ENCODE data around the gene FAM149A.
A peak's percentile ranks its signal among the peaks of the same experiment; 100 is the strongest.

FAM149A gene

GRCh38 chr4:186104114-186104889 is at the start of gene FAM149A:
TSS of gene FAM149A (plus strand) at chr4:186104704.
- TF ChIP-seq CTCF (IDR thresholded peaks at IDR 0.05; ENCODE audit: unreplicated experiment in 3 of 3) = no peak
- H3K27me3 Mint-ChIP-seq (ENCODE audit: low read depth) = peaks cover 61% of the 10 kb centered on the region
- peak within 1 kb of the TSS; percentile 85 to 93 (median 91) for H3K4me3 Mint-ChIP-seq
- H3K9me3 Mint-ChIP-seq = no peaks in the 10 kb centered on the region
- H3K36me3 Mint-ChIP-seq (ENCODE audit: low read depth) = no peaks in the 10 kb centered on the region
- H3K4me1 Mint-ChIP-seq = peaks cover 7% of the 10 kb centered on the region
- peak within 1 kb of the TSS; percentile 73 to 82 (median 80) for H3K27ac Mint-ChIP-seq

GRCh38 chr4:186058253-186058979 is 46.1 kb upstream of the FAM149A start:
- peaks cover 19% of the 10 kb centered on the region for H3K9me3 Mint-ChIP-seq
- H3K4me3 Mint-ChIP-seq = no peak overlapping the region
- H3K36me3 Mint-ChIP-seq (ENCODE audit: low read depth) = peaks cover 8% of the 10 kb centered on the region
- H3K27me3 Mint-ChIP-seq (ENCODE audit: low read depth) = no peaks in the 10 kb centered on the region
- TF ChIP-seq CTCF (IDR thresholded peaks at IDR 0.05; ENCODE audit: unreplicated experiment in 3 of 3) = no peak
- H3K27ac Mint-ChIP-seq = no peak overlapping the region
- H3K4me1 Mint-ChIP-seq = peaks cover 4% of the 10 kb centered on the region

- peaks cover 19% of the 10 kb centered on the region for H3K9me3 Mint-ChIP-seq
- peaks cover 4% of the 10 kb centered on the region for H3K4me1 Mint-ChIP-seq
- H3K4me3 Mint-ChIP-seq = no peak overlapping the region
- no peak for TF ChIP-seq CTCF (IDR thresholded peaks at IDR 0.05; ENCODE audit: unreplicated experiment in 3 of 3)
- H3K27me3 Mint-ChIP-seq (ENCODE audit: low read depth) = no peaks in the 10 kb centered on the region
- peaks cover 8% of the 10 kb centered on the region for H3K36me3 Mint-ChIP-seq (ENCODE audit: low read depth)
- H3K27ac Mint-ChIP-seq = no peak overlapping the region
These were observed 45.6 kb upstream of the FAM149A start for GRCh38 chr4:186058980-186059316.

- Mint-ChIP-seq H3K27ac (no peak overlapping the region), H3K27me3 (ENCODE audit: low read depth) (no peaks in the 10 kb centered on the region), H3K9me3 (peaks cover 19% of the 10 kb centered on the region), H3K4me1 (no peaks in the 10 kb centered on the region), H3K4me3 (no peak overlapping the region), H3K36me3 (ENCODE audit: low read depth) (peaks cover 8% of the 10 kb centered on the region)
- TF ChIP-seq CTCF (IDR thresholded peaks at IDR 0.05; ENCODE audit: unreplicated experiment in 3 of 3) = no peak
These were observed 42.6 kb upstream of the FAM149A start for GRCh38 chr4:186061921-186062320.

GRCh38 chr4:186067757-186068385 is 36.6 kb upstream of the FAM149A start:
- peak overlapping the region in 1 of 3 experiments; percentile 75 for H3K4me3 Mint-ChIP-seq
- no peak overlapping the region for H3K27ac Mint-ChIP-seq
- TF ChIP-seq CTCF (IDR thresholded peaks at IDR 0.05; ENCODE audit: unreplicated experiment in 3 of 3) = peak; percentile 36 to 37 (median 37)
- H3K36me3 Mint-ChIP-seq (ENCODE audit: low read depth) = no peaks in the 10 kb centered on the region
- H3K4me1 Mint-ChIP-seq = peaks cover 15% of the 10 kb centered on the region
- H3K9me3 Mint-ChIP-seq = no peaks in the 10 kb centered on the region
- H3K27me3 Mint-ChIP-seq (ENCODE audit: low read depth) = no peaks in the 10 kb centered on the region

Data from nephron (organoid).